Measurements from ENCODE around the gene PBLD. TPM values are rescaled to one million over a fixed set of nuclear protein-coding genes. Genes with fewer than 3 reads are reported as not detected.

The PBLD gene
- polyA plus RNA-seq, 4 donors = 46.7 to 118 (median 79.2) TPM

- DNase-seq (ENCODE audit: low read depth in 4 of 4, low spot score in 2 of 4) = no peak
These were observed 93.7 kb downstream of the PBLD start for GRCh38 chr10:68239069-68239468.

GRCh38 chr10:68238371-68238770, 94.4 kb downstream of the PBLD start:
- DNase-seq (ENCODE audit: low read depth in 4 of 4, low spot score in 2 of 4) = no peak

GRCh38 chr10:68237173-68237572, 95.6 kb downstream of the PBLD start:
- DNase-seq (ENCODE audit: low read depth in 4 of 4, low spot score in 2 of 4) = no peak

GRCh38 chr10:68235581-68235980, 97.1 kb downstream of the PBLD start:
- DNase-seq (ENCODE audit: low read depth in 4 of 4, low spot score in 2 of 4) = no peak

- DNase-seq (ENCODE audit: low read depth in 4 of 4, low spot score in 2 of 4) = no peak
These were observed 97.6 kb downstream of the PBLD start for GRCh38 chr10:68235111-68235510.

GRCh38 chr10:68233046-68233445, 99.7 kb downstream of the PBLD start:
- DNase-seq (ENCODE audit: low read depth in 4 of 4, low spot score in 2 of 4) = no peak

Other genes starting within 250 kb of the PBLD start
- under 1 TPM in 3 of 4 donors, not detected in 1; 0.04 to 0.10 (median 0.06) TPM for gene MYPN, start 223.4 kb downstream of the PBLD start, polyA plus RNA-seq (ENCODE audit: insufficient read length in 4 of 4)
- gene ATOH7, start 100.8 kb downstream of the PBLD start, polyA plus RNA-seq (ENCODE audit: insufficient read length in 4 of 4) = 1 to 10 TPM; 1.5 to 1.8 (median 1.8) TPM
- gene HNRNPH3, start 864 bp downstream of the PBLD start, polyA plus RNA-seq (ENCODE audit: insufficient read length in 4 of 4) = 100 to 1,000 TPM; 273 to 431 (median 371) TPM
- 10 to 100 TPM; 23.7 to 43.6 (median 30.9) TPM for gene RUFY2, start 74.3 kb upstream of the PBLD start, polyA plus RNA-seq (ENCODE audit: insufficient read length in 4 of 4)
- gene DNA2, start 139.0 kb upstream of the PBLD start, polyA plus RNA-seq (ENCODE audit: insufficient read length in 4 of 4) = 10 to 100 TPM in 3 of 4 donors, 1 to 10 TPM in 1; 10.0 to 18.1 (median 11.9) TPM
- 10 to 100 TPM; 14.3 to 25.3 (median 17.6) TPM for gene SLC25A16, start 194.6 kb upstream of the PBLD start, polyA plus RNA-seq (ENCODE audit: insufficient read length in 4 of 4)
- gene TET1, start 227.4 kb upstream of the PBLD start, polyA plus RNA-seq (ENCODE audit: insufficient read length in 4 of 4) = 10 to 100 TPM in 2 of 4 donors, 1 to 10 TPM in 2; 8.8 to 11.0 (median 10.0) TPM